Stomach (tissue), 4 donors: Measurements from ENCODE around the gene ABHD12B.

Source experiments
- CTCF ChIP-seq, 7 experiments: fragments of 450-650 bp in 4 of 7; fragments of 200-600 bp in 3 of 7; sonication (generic) in 3 of 7; IDR thresholded peaks; one replicate each; pipeline ENCODE4 v1.5.1; 2016 to 2019; ENCODE audit warnings: antibody characterized with exemption in 7 of 7, control low read depth in 2 of 7, mild to moderate bottlenecking in 1 of 7
- EP300 ChIP-seq: sonication (generic); formaldehyde crosslinking; IDR thresholded peaks from one replicate; pipeline ENCODE4 v1.6.1; 2017; ENCODE audit warnings: antibody characterized with exemption
- POLR2A ChIP-seq, 4 donors: fragments of 450-650 bp; IDR thresholded peaks; one replicate each; pipeline ENCODE4 v1.6.1; 2016; ENCODE audit warnings: antibody characterized with exemption in 4 of 4, control low read depth in 2 of 4, mild to moderate bottlenecking in 1 of 4, moderate library complexity in 1 of 4
- POLR2AphosphoS5 ChIP-seq, 3 donors: sonication (generic); formaldehyde crosslinking; IDR thresholded peaks; one replicate each; pipeline ENCODE4 v1.6.1; 2016; ENCODE audit warnings: antibody characterized with exemption in 3 of 3

- TF ChIP-seq CTCF (IDR thresholded peaks at IDR 0.05) (no peak), EP300 (no peak), POLR2AphosphoS5 (IDR thresholded peaks at IDR 0.05) (no peak), POLR2A (IDR thresholded peaks at IDR 0.05) (no peak)
Measured at GRCh38 chr14:50946234-50946935, 74.5 kb downstream of the ABHD12B start.
